Endothelial cell of umbilical vein (primary cell): Measurements from ENCODE around the gene RAB36. TPM values are rescaled to one million over a fixed set of nuclear protein-coding genes. Genes with fewer than 3 reads are reported as not detected.

Source experiments
- BruUV-seq: library from RNA; stranded (reverse); fragments of 400-500 nt; replicated peaks from 2 replicates; lab custom pipeline; 2021; lab: Mats Ljungman, UMichigan
- CTCF ChIA-PET: fragments of 300-600, 350-600 bp; sonication (Branson Sonifier 250); formaldehyde crosslinking; loops from one replicate; lab custom pipeline; 2021; ENCODE audit warnings: antibody characterized with exemption, inconsistent platforms; lab: Charles Lee
- POLR2A ChIA-PET: fragments of 300-600, 350-600 bp; sonication (Branson Sonifier 250); formaldehyde crosslinking; loops from one replicate; lab custom pipeline; 2021; ENCODE audit warnings: antibody characterized with exemption, inconsistent platforms; lab: Charles Lee
- DNase-seq: peaks from one replicate; pipeline ENCODE4 v3.0.0-alpha.2; 2011; ENCODE audit warnings: low read depth, low spot score
- FAIRE-seq: peaks from 2 replicates; lab custom pipeline; 2011; peaks lifted over from hg19 to GRCh38; lab: Jason Lieb, UNC
- H2AFZ ChIP-seq: 2 replicates; pipeline ENCODE4 v1.6.0; 2012; ENCODE audit warnings: low read depth, low read length, control low read depth, inconsistent platforms
- H3K27ac ChIP-seq: 2 replicates; pipeline ENCODE4 v1.5.1; 2011; ENCODE audit warnings: low read depth, mild to moderate bottlenecking, control low read depth, low read length, moderate library complexity; ENCODE audit not compliant: insufficient read depth
- H3K27me3 ChIP-seq, 2 experiments: 2 replicates each; pipeline versions ENCODE4 v1.6.0 to v1.6.1; 2011; ENCODE audit warnings: low read length in 2 of 2, mixed read lengths in 1 of 2; ENCODE audit not compliant: control insufficient read depth in 2 of 2, insufficient read depth in 2 of 2
- H3K36me3 ChIP-seq, 2 experiments: 2 replicates in 1 of 2; 3 replicates in 1 of 2; pipeline ENCODE4 v1.5.1; 2011; ENCODE audit warnings: low read length in 2 of 2, mild to moderate bottlenecking in 1 of 2, moderate library complexity in 1 of 2; ENCODE audit not compliant: control insufficient read depth in 2 of 2, insufficient read depth in 2 of 2; ENCODE audit errors: extremely low read depth in 1 of 2
- H3K4me1 ChIP-seq: 3 replicates; pipeline ENCODE4 v1.5.1; 2011; ENCODE audit warnings: mild to moderate bottlenecking, low read length; ENCODE audit not compliant: control insufficient read depth, insufficient read depth; ENCODE audit errors: extremely low read depth
- H3K4me2 ChIP-seq: 2 replicates; pipeline ENCODE4 v1.6.1; 2011; ENCODE audit warnings: low read length, control low read depth, mixed read lengths; ENCODE audit not compliant: insufficient read depth
- H3K4me3 ChIP-seq, 3 experiments: fragments of 200-600 bp in 1 of 3; sonication (generic), shearing (Covaris generic) in 1 of 3; replicated peaks in 1 of 3; 2 replicates each; pipeline ENCODE4 v1.5.1; 2011 to 2016; ENCODE audit warnings: control low read depth in 3 of 3, low read length in 3 of 3, mild to moderate bottlenecking in 2 of 3, inconsistent platforms in 1 of 3, low read depth in 1 of 3, moderate library complexity in 1 of 3; ENCODE audit not compliant: insufficient read depth in 1 of 3
- H3K79me2 ChIP-seq: 2 replicates; pipeline ENCODE4 v1.6.0; 2012; ENCODE audit warnings: low read length, inconsistent platforms; ENCODE audit not compliant: control insufficient read depth, insufficient read depth
- H3K9ac ChIP-seq: replicated peaks from 2 replicates; pipeline ENCODE3; 2011; ENCODE audit warnings: low read length, control low read depth; ENCODE audit not compliant: insufficient read depth; ENCODE audit errors: extremely low read depth
- H3K9me1 ChIP-seq: replicated peaks from 3 replicates; pipeline ENCODE4 v1.6.0; 2011; ENCODE audit warnings: mild to moderate bottlenecking, low read length; ENCODE audit not compliant: control insufficient read depth, insufficient read depth; ENCODE audit errors: extremely low read depth
- H3K9me3 ChIP-seq: replicated peaks from 2 replicates; pipeline ENCODE4 v1.5.1; 2012; ENCODE audit warnings: low read length, inconsistent platforms; ENCODE audit not compliant: control insufficient read depth, insufficient read depth
- H4K20me1 ChIP-seq: replicated peaks from 2 replicates; pipeline ENCODE3; 2011; ENCODE audit warnings: mild to moderate bottlenecking, low read length; ENCODE audit not compliant: control insufficient read depth, insufficient read depth; ENCODE audit errors: extremely low read depth
- EZH2 ChIP-seq: IDR thresholded peaks from 2 replicates; pipeline ENCODE4 v1.6.1; 2012; ENCODE audit warnings: borderline replicate concordance, low read depth, mild to moderate bottlenecking, moderate library complexity, low read length, inconsistent platforms; ENCODE audit not compliant: severe bottlenecking
- FOS ChIP-seq: IDR thresholded peaks from 2 replicates; pipeline ENCODE4 v1.6.1; 2011; ENCODE audit warnings: mild to moderate bottlenecking, low read length, moderate library complexity, borderline replicate concordance; ENCODE audit not compliant: insufficient read depth
- GATA2 ChIP-seq: IDR thresholded peaks from 2 replicates; pipeline ENCODE4 v1.7.0; 2011; ENCODE audit warnings: low read depth, mild to moderate bottlenecking, moderate library complexity, mixed read lengths, low read length; ENCODE audit not compliant: insufficient read length, insufficient read depth
- JUN ChIP-seq: IDR thresholded peaks from 2 replicates; pipeline ENCODE4 v1.6.1; 2011; ENCODE audit warnings: borderline replicate concordance, low read depth; ENCODE audit not compliant: insufficient read length, insufficient read depth
- MYC ChIP-seq: IDR thresholded peaks from one replicate; pipeline ENCODE4 v1.6.1; 2011; ENCODE audit warnings: mild to moderate bottlenecking, low read depth, low read length
- POLR2A ChIP-seq: IDR thresholded peaks from 2 replicates; pipeline ENCODE4 v1.6.1; 2012; ENCODE audit warnings: low read depth, mild to moderate bottlenecking, control low read depth, low read length
- POLR2AphosphoS5 ChIP-seq: IDR thresholded peaks from 2 replicates; pipeline ENCODE4 v1.6.1; 2012; ENCODE audit warnings: low read depth, mild to moderate bottlenecking, control low read depth, low read length, moderate library complexity; ENCODE audit not compliant: insufficient read depth
- dilution Hi-C: fragments of 300-500 bp; cut with MboI; formaldehyde crosslinking; loops from one replicate; pipeline ENCODE4 v1.15.0; 2019; ENCODE audit warnings: low sequenced_read_pairs; ENCODE audit not compliant: extremely low pct_ligation_motif_present
- intact Hi-C: fragments of 100-400 bp; cut with micrococcal nuclease; formaldehyde crosslinking; loops from one replicate; pipeline ENCODE4 v1.10.0; 2022
- polyA plus RNA-seq, 4 experiments: library from polyadenylated mRNA; depleted of rRNA in 3 of 4; stranded (reverse) in 3 of 4; unstranded in 1 of 4; fragments of >200 nt; gene quantifications; 2 replicates each; pipeline versions ENCODE4 v1.2.1 to v1.2.3, GENCODE V29; 2011 to 2012; ENCODE audit warnings: missing spikeins in 1 of 4
- total RNA-seq: library from RNA; stranded (reverse); gene quantifications from 2 replicates; pipeline ENCODE4 v1.2.3, GENCODE V29; 2021
- TF ChIP-seq, protein P1 (sequence below): IDR thresholded peaks from 2 replicates; pipeline ENCODE4 v1.6.1; 2011; ENCODE audit not compliant: insufficient read depth, insufficient read length
- TF ChIP-seq, protein P2 (sequence below), 2 donors: IDR thresholded peaks; 1 replicate in 1 of 2; 2 replicates in 1 of 2; pipeline ENCODE4 v1.5.1; 2011; ENCODE audit warnings: low read length in 2 of 2, mild to moderate bottlenecking in 2 of 2, moderate library complexity in 2 of 2, control low read depth in 1 of 2, inconsistent platforms in 1 of 2, low read depth in 1 of 2; ENCODE audit not compliant: insufficient read depth in 1 of 2; ENCODE audit errors: extremely low read depth in 1 of 2

Gene RAB36
- total and polyA plus RNA-seq, 2 donors (not counting 3 experiments of a cell fraction or from before 2014, with no cell fraction given): 2.7 to 3.1 TPM

DNA sequence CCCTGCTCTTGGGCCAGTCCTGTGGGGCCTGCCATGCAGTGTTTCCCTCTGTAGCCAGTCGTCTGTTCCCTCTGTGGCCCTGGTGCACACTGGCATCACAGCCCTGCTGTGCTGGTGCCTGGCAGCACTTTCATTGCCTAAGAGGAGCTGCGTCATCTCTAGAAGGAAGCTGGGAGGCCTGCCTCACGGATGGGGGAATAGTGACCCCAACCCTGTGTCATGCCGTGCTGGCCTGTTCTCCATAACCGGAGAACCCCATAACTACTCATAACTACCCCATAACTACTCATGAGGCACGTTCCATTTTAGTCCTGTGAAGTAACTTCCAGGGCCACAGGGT is 14.0 kb downstream of the RAB36 start:
- DNase-seq (no peak), FAIRE-seq (no peak)
- H3K9me1 ChIP-seq: no peaks in the 10 kb centered on the region
- dilution Hi-C loops: no loop called here
- intact Hi-C loops: no loop called here
- H3K79me2 ChIP-seq: no peaks in the 10 kb centered on the region
- no peak overlapping the region for H3K4me2 ChIP-seq
- H3K9ac ChIP-seq: no peak overlapping the region
- H3K9me3 ChIP-seq: no peaks in the 10 kb centered on the region
- POLR2A ChIA-PET: no interaction called here
- no peak overlapping the region for H2AFZ ChIP-seq
- no peaks in the 10 kb centered on the region for H3K4me1 ChIP-seq
- no peaks in the 10 kb centered on the region for H4K20me1 ChIP-seq
- no peaks in the 10 kb centered on the region for H3K36me3 ChIP-seq
- H3K4me3 ChIP-seq: no peak overlapping the region
- no peaks in the 10 kb centered on the region for H3K27me3 ChIP-seq
- no TSS peak for BruUV-seq
- TF ChIP-seq JUN (no peak), MYC (no peak), EZH2 (no peak), POLR2AphosphoS5 (no peak), GATA2 (no peak), POLR2A (no peak), FOS (no peak)
- TF ChIP-seq, protein P1, sequence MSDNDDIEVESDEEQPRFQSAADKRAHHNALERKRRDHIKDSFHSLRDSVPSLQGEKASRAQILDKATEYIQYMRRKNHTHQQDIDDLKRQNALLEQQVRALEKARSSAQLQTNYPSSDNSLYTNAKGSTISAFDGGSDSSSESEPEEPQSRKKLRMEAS: no peak
- TF ChIP-seq, protein P2, sequence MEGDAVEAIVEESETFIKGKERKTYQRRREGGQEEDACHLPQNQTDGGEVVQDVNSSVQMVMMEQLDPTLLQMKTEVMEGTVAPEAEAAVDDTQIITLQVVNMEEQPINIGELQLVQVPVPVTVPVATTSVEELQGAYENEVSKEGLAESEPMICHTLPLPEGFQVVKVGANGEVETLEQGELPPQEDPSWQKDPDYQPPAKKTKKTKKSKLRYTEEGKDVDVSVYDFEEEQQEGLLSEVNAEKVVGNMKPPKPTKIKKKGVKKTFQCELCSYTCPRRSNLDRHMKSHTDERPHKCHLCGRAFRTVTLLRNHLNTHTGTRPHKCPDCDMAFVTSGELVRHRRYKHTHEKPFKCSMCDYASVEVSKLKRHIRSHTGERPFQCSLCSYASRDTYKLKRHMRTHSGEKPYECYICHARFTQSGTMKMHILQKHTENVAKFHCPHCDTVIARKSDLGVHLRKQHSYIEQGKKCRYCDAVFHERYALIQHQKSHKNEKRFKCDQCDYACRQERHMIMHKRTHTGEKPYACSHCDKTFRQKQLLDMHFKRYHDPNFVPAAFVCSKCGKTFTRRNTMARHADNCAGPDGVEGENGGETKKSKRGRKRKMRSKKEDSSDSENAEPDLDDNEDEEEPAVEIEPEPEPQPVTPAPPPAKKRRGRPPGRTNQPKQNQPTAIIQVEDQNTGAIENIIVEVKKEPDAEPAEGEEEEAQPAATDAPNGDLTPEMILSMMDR (IDR thresholded peaks at IDR 0.05; ENCODE audit: extremely low read depth in 1 of 2, insufficient read depth in 1 of 2, low read depth in 1 of 2, low read length in 2 of 2): no peak
- no peak overlapping the region for H3K27ac ChIP-seq
- CTCF ChIA-PET: no interaction called here
